ENCODE measurements around the gene LRRC7. TPM values are rescaled to one million over a fixed set of nuclear protein-coding genes. Genes with fewer than 3 reads are reported as not detected.

The LRRC7 gene
- polyA plus RNA-seq, 1 of the 3 experiments (the other 2 are of a cell fraction): 0.02 TPM

DNA sequence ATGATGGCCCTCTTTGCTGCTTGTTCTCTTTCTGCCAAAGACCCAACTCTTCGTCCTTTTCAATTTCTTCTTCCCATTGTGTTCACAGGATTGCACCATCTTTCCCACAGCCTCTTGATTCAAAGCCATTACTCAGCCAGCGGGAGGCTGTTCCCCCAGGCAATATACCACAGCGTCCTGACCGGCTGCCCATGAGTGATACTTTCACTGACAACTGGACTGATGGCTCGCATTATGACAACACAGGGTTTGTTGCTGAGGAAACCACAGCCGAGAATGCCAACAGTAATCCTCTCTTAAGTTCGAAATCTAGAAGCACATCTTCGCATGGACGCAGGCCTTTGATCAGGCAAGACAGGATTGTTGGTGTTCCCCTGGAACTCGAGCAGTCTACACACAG is 470.3 kb downstream of the LRRC7 start:
- no peaks in the 10 kb centered on the region for H3K36me3 ChIP-seq (replicated peaks in 1 of 2; ENCODE audit: control insufficient read depth in 1 of 2, insufficient read depth in 2 of 2, low read length in 1 of 2)
- 87% methylated on average over 10 of the region's 10 CpGs for WGBS (ENCODE audit: low lambda C conversion rate)
- H3F3A ChIP-seq (replicated peaks; ENCODE audit: insufficient read depth): peaks cover 3% of the 10 kb centered on the region
- no peaks in the 10 kb centered on the region for H3K9me2 ChIP-seq
- H3K4me2 ChIP-seq: no peak overlapping the region
- H4K20me1 ChIP-seq (ENCODE audit: insufficient read depth): no peaks in the 10 kb centered on the region
- TF ChIP-seq, protein P1, sequence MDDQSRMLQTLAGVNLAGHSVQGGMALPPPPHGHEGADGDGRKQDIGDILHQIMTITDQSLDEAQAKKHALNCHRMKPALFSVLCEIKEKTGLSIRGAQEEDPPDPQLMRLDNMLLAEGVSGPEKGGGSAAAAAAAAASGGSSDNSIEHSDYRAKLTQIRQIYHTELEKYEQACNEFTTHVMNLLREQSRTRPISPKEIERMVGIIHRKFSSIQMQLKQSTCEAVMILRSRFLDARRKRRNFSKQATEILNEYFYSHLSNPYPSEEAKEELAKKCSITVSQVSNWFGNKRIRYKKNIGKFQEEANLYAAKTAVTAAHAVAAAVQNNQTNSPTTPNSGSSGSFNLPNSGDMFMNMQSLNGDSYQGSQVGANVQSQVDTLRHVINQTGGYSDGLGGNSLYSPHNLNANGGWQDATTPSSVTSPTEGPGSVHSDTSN (IDR thresholded peaks at IDR 0.05): no peak
- no peak for TF ChIP-seq SMC3 (IDR thresholded peaks at IDR 0.05; ENCODE audit: low read depth, low read length)
- TF ChIP-seq TEAD4 (IDR thresholded peaks at IDR 0.05; ENCODE audit: borderline replicate concordance, insufficient read depth): no peak
- TF ChIP-seq RAD21 (IDR thresholded peaks at IDR 0.05; ENCODE audit: low read length): no peak
- TF ChIP-seq GABPA (IDR thresholded peaks at IDR 0.05; ENCODE audit: low read depth): no peak
- TF ChIP-seq, protein P2, sequence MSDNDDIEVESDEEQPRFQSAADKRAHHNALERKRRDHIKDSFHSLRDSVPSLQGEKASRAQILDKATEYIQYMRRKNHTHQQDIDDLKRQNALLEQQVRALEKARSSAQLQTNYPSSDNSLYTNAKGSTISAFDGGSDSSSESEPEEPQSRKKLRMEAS (IDR thresholded peaks at IDR 0.05; ENCODE audit: low read depth): no peak
- TF ChIP-seq, protein P3, sequence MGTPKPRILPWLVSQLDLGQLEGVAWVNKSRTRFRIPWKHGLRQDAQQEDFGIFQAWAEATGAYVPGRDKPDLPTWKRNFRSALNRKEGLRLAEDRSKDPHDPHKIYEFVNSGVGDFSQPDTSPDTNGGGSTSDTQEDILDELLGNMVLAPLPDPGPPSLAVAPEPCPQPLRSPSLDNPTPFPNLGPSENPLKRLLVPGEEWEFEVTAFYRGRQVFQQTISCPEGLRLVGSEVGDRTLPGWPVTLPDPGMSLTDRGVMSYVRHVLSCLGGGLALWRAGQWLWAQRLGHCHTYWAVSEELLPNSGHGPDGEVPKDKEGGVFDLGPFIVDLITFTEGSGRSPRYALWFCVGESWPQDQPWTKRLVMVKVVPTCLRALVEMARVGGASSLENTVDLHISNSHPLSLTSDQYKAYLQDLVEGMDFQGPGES (IDR thresholded peaks at IDR 0.05; ENCODE audit: low read depth, low read length): no peak
- no peak for TF ChIP-seq POLR2AphosphoS5 (IDR thresholded peaks at IDR 0.05; ENCODE audit: low read depth, low read length)
- TF ChIP-seq TAF1 (IDR thresholded peaks at IDR 0.05; ENCODE audit: borderline replicate concordance, low read depth, low read length): no peak
- TF ChIP-seq NRF1 (IDR thresholded peaks at IDR 0.05; ENCODE audit: low read depth, low read length): no peak
- no peak for TF ChIP-seq FOXJ3 (CRISPR knock-in tag; IDR thresholded peaks at IDR 0.05)
- no peak overlapping the region for H2AFZ ChIP-seq (ENCODE audit: low read depth)
- no peak overlapping the region for H3K9ac ChIP-seq
- H3K27me3 ChIP-seq (ENCODE audit: insufficient read depth): no peaks in the 10 kb centered on the region
- H3K79me2 ChIP-seq (ENCODE audit: insufficient read depth): no peaks in the 10 kb centered on the region
- H3K4me1 ChIP-seq (ENCODE audit: control insufficient read depth in 1 of 2, insufficient read depth in 2 of 2, low read depth in 1 of 2, low read length in 1 of 2): no peaks in the 10 kb centered on the region
- ChIA-PET CTCF (no interaction called here), POLR2A (no interaction called here)
- H3K4me3 ChIP-seq (ENCODE audit: low read depth in 2 of 2, low read length in 1 of 2): no peak overlapping the region
- no peak for DNase-seq
- H3K9me3 ChIP-seq: no peaks in the 10 kb centered on the region
- H3K27ac ChIP-seq (ENCODE audit: low read depth in 2 of 2, low read length in 1 of 2): no peak overlapping the region

DNA sequence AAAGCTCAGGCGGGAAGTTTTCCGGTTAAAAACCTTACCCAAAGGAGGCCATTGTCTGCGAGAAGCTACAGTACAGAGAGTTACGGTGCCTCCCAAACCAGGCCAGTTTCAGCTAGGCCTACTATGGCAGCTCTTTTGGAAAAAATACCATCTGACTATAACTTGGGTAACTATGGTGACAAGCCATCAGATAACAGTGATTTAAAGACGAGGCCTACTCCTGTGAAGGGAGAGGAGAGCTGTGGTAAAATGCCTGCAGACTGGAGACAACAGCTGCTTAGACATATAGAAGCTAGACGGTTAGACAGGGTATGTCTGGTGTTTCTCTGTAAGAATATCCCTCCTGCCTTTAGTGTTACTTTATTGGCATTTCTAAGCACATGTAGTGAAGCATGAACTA is 471.8 kb downstream of the LRRC7 start:
- H3K27ac ChIP-seq (ENCODE audit: low read depth in 2 of 2, low read length in 1 of 2): no peak overlapping the region
- DNase-seq: no peak
- ChIA-PET POLR2A (no interaction called here), CTCF (interaction anchor here (0.9 kb wide), 1 partner anchor 15 kb away, joined by 3 read pairs; no protein-coding TSS in a partner anchor)
- no peaks in the 10 kb centered on the region for H3K36me3 ChIP-seq (replicated peaks in 1 of 2; ENCODE audit: control insufficient read depth in 1 of 2, insufficient read depth in 2 of 2, low read length in 1 of 2)
- H3K9ac ChIP-seq: no peak overlapping the region
- no peak overlapping the region for H2AFZ ChIP-seq (ENCODE audit: low read depth)
- no peak overlapping the region for H3K4me3 ChIP-seq (ENCODE audit: low read depth in 2 of 2, low read length in 1 of 2)
- 75% methylated on average over 6 of the region's 6 CpGs for WGBS (ENCODE audit: low lambda C conversion rate)
- peaks cover 0 to 4% of the 10 kb centered on the region in 2 experiments; a peak in 2 of 4 replicates for H3K4me1 ChIP-seq (ENCODE audit: control insufficient read depth in 1 of 2, insufficient read depth in 2 of 2, low read depth in 1 of 2, low read length in 1 of 2)
- H3K27me3 ChIP-seq (ENCODE audit: insufficient read depth): no peaks in the 10 kb centered on the region
- H3K9me2 ChIP-seq: no peaks in the 10 kb centered on the region
- H3F3A ChIP-seq (replicated peaks; ENCODE audit: insufficient read depth): peaks cover 3% of the 10 kb centered on the region
- H4K20me1 ChIP-seq (ENCODE audit: insufficient read depth): no peaks in the 10 kb centered on the region
- no peak overlapping the region for H3K4me2 ChIP-seq
- H3K79me2 ChIP-seq (ENCODE audit: insufficient read depth): no peaks in the 10 kb centered on the region; the same call in 1 of the 2 replicates
- no peaks in the 10 kb centered on the region for H3K9me3 ChIP-seq
- no peak for TF ChIP-seq MEF2A (IDR thresholded peaks at IDR 0.05; ENCODE audit: borderline replicate concordance, low read depth)
- TF ChIP-seq, protein P4, sequence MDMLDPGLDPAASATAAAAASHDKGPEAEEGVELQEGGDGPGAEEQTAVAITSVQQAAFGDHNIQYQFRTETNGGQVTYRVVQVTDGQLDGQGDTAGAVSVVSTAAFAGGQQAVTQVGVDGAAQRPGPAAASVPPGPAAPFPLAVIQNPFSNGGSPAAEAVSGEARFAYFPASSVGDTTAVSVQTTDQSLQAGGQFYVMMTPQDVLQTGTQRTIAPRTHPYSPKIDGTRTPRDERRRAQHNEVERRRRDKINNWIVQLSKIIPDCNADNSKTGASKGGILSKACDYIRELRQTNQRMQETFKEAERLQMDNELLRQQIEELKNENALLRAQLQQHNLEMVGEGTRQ (IDR thresholded peaks at IDR 0.05; ENCODE audit: borderline replicate concordance, low read depth, low read length): no peak
- TF ChIP-seq, protein P5, sequence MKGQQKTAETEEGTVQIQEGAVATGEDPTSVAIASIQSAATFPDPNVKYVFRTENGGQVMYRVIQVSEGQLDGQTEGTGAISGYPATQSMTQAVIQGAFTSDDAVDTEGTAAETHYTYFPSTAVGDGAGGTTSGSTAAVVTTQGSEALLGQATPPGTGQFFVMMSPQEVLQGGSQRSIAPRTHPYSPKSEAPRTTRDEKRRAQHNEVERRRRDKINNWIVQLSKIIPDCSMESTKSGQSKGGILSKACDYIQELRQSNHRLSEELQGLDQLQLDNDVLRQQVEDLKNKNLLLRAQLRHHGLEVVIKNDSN (IDR thresholded peaks at IDR 0.05; ENCODE audit: borderline replicate concordance, low read depth): no peak
- TF ChIP-seq EP300 (IDR thresholded peaks at IDR 0.05; ENCODE audit: borderline replicate concordance in 1 of 2, low read depth in 1 of 2, low read length in 1 of 2): no peak
- TF ChIP-seq, protein P6, sequence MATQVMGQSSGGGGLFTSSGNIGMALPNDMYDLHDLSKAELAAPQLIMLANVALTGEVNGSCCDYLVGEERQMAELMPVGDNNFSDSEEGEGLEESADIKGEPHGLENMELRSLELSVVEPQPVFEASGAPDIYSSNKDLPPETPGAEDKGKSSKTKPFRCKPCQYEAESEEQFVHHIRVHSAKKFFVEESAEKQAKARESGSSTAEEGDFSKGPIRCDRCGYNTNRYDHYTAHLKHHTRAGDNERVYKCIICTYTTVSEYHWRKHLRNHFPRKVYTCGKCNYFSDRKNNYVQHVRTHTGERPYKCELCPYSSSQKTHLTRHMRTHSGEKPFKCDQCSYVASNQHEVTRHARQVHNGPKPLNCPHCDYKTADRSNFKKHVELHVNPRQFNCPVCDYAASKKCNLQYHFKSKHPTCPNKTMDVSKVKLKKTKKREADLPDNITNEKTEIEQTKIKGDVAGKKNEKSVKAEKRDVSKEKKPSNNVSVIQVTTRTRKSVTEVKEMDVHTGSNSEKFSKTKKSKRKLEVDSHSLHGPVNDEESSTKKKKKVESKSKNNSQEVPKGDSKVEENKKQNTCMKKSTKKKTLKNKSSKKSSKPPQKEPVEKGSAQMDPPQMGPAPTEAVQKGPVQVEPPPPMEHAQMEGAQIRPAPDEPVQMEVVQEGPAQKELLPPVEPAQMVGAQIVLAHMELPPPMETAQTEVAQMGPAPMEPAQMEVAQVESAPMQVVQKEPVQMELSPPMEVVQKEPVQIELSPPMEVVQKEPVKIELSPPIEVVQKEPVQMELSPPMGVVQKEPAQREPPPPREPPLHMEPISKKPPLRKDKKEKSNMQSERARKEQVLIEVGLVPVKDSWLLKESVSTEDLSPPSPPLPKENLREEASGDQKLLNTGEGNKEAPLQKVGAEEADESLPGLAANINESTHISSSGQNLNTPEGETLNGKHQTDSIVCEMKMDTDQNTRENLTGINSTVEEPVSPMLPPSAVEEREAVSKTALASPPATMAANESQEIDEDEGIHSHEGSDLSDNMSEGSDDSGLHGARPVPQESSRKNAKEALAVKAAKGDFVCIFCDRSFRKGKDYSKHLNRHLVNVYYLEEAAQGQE (IDR thresholded peaks at IDR 0.05; ENCODE audit: low read depth, low read length): no peak
- TF ChIP-seq SIN3A (IDR thresholded peaks at IDR 0.05; ENCODE audit: borderline replicate concordance, low read depth, low read length): no peak
- TF ChIP-seq, protein P1 (IDR thresholded peaks at IDR 0.05): no peak
- TF ChIP-seq ELF1 (IDR thresholded peaks at IDR 0.05): no peak
- TF ChIP-seq SMC3 (IDR thresholded peaks at IDR 0.05; ENCODE audit: low read depth, low read length): no peak
- TF ChIP-seq, protein P2 (IDR thresholded peaks at IDR 0.05; ENCODE audit: low read depth): no peak

All from SK-N-SH (cell line).